Measurements from ENCODE around the gene TGFBR3. TPM values are rescaled to one million over a fixed set of nuclear protein-coding genes. Genes with fewer than 3 reads are reported as not detected.

The TGFBR3 gene
- total and polyA plus RNA-seq, 2 of the 8 experiments (the other 6 are each of a cell fraction or from before 2014, with no cell fraction given) = 2.0 to 6.1 TPM

DNA sequence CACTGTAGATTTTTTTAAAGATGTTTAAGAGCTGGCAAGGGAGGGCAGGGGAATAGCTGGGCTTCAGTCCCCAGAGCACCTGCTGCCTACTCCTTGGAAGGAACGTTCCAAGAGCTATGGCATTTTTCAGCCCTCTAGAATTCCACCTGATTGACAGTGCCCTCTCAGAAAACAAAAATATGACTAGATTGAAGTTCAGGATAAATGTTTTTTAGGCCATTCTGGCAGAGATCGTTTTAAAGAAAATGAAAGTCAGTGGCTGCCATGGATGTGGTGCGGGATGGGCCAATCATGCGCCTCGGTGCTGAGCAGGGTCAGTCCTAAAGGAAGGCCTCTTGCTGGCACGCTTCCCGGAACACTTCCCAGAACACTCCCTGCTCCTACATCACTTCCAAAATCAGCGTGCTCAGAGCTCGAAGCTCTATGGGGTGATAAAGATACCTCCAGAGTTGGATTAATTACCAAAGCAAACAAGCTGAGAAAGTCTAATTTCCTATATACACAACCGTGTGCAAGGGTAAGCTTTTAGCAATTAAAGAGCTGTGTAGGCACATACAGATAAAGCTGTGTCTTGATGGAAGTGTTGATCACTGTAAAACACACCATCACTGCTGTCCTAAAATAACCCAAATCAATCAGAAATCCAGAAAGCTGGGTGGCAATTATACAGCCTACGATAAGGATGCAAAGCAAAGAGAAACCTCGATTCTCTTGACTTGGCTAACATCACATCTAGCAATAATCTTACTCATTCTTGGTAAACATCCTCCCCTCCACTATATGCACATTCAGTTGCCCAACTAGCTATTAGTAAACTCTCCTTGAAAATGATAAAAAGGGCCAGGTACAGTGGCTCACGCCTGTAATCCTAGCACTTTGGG, 34.6 kb downstream of the TGFBR3 start (continued):
- no peak for TF ChIP-seq HDAC2 (IDR thresholded peaks at IDR 0.05; ENCODE audit: borderline replicate concordance in 1 of 2, low read depth in 2 of 2, low read length in 2 of 2)
- TF ChIP-seq GTF2F1 (IDR thresholded peaks at IDR 0.05; ENCODE audit: borderline replicate concordance, low read depth, low read length) = no peak
- no peak for TF ChIP-seq TAF7 (optimal IDR thresholded peaks at IDR 0.05; ENCODE audit: borderline replicate concordance, low read depth, low read length)
- TF ChIP-seq POLR2AphosphoS5 (IDR thresholded peaks at IDR 0.05; ENCODE audit: low read depth, low read length) = no peak
- TF ChIP-seq NANOG (IDR thresholded peaks at IDR 0.05; ENCODE audit: insufficient read depth, low read depth, low read length, poor library complexity, severe bottlenecking) = no peak

Data from H1 (cell line).